Bronchial epithelial cell (primary cell): ENCODE measurements around the gene ABCB8. TPM values are rescaled to one million over a fixed set of nuclear protein-coding genes. Genes with fewer than 3 reads are reported as not detected.

Experiments
- DNase-seq: peaks from one replicate; pipeline ENCODE4 v3.0.0-alpha.2; 2010; ENCODE audit warnings: low read depth
- FAIRE-seq: peaks from 2 replicates; lab custom pipeline; 2011; peaks lifted over from hg19 to GRCh38; lab: Jason Lieb, UNC
- H3K27me3 ChIP-seq: 2 replicates; pipeline ENCODE4 v1.5.1; 2011; ENCODE audit warnings: low read length; ENCODE audit not compliant: control insufficient read depth, insufficient read depth
- H3K36me3 ChIP-seq: 2 replicates; pipeline ENCODE4 v1.5.1; 2011; ENCODE audit warnings: low read length; ENCODE audit not compliant: control insufficient read depth, insufficient read depth
- H3K4me3 ChIP-seq: 2 replicates; pipeline ENCODE4 v1.5.1; 2011; ENCODE audit warnings: mild to moderate bottlenecking, low read depth, low read length, control low read depth
- total RNA-seq: library from RNA; depleted of rRNA; stranded (reverse); fragments of >200 nt; gene quantifications from 2 replicates; pipeline ENCODE4 v1.2.1, GENCODE V29; 2014
- TF ChIP-seq, protein P1 (sequence below): IDR thresholded peaks from 2 replicates; pipeline ENCODE4 v1.5.1; 2011; ENCODE audit warnings: mild to moderate bottlenecking, moderate library complexity, low read length, control low read depth, inconsistent platforms; ENCODE audit not compliant: insufficient read depth, severe bottlenecking

ABCB8 gene
- total RNA-seq, 1 donor from 2014 or later: 20.5 TPM

DNA sequence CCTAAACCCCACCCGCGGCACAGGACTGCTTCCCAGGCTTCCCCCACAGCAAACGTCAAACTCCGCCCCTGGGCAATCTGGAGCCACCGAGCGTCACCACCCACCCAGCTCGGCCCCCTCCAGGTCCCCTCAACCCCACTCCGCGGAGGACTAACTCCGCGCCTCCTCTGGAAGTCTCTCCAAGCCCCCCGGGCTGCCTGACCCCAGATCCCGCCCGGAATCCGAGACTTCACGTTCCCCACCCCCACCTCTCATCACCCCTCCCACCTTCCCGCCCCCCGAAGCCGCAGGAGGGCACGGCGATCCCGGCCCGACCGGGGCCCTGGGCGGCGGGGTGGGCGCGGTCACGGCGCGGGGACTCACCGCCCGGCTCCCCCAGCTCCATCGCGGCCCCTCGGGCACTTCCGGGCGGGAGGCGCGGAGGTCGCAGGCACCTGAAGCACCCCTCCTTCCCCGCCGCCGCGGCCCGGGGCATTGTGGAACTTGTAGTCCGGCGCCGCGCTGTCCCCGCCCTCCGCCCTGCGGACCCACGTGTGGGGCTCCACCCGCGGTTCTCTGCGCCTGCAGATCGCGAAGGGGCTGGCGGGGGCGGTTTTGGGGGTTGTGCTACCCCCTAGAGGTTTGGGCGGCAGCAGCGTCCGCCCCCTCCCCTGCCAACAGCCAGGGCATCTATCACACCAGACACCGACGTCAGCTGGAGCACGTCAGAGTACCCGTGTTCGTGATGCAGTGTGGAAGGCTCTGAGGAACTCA is 55.0 kb downstream of the ABCB8 start, which contains the start of gene TMUB1:
Gene TMUB1, minus strand, starts transcription at position 423 of the 753 bp plus-strand sequence. CDS start 930 bp downstream, outside the sequence.
- TF ChIP-seq, protein P1, sequence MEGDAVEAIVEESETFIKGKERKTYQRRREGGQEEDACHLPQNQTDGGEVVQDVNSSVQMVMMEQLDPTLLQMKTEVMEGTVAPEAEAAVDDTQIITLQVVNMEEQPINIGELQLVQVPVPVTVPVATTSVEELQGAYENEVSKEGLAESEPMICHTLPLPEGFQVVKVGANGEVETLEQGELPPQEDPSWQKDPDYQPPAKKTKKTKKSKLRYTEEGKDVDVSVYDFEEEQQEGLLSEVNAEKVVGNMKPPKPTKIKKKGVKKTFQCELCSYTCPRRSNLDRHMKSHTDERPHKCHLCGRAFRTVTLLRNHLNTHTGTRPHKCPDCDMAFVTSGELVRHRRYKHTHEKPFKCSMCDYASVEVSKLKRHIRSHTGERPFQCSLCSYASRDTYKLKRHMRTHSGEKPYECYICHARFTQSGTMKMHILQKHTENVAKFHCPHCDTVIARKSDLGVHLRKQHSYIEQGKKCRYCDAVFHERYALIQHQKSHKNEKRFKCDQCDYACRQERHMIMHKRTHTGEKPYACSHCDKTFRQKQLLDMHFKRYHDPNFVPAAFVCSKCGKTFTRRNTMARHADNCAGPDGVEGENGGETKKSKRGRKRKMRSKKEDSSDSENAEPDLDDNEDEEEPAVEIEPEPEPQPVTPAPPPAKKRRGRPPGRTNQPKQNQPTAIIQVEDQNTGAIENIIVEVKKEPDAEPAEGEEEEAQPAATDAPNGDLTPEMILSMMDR: no peak
- Histone ChIP-seq H3K4me3 (peak within 1 kb of the TSS; percentile 72), H3K27me3 (no peaks in the 10 kb centered on the region), H3K36me3 (peaks cover 6% of the 10 kb centered on the region)
- FAIRE-seq (no peak), DNase-seq (no peak)

DNA sequence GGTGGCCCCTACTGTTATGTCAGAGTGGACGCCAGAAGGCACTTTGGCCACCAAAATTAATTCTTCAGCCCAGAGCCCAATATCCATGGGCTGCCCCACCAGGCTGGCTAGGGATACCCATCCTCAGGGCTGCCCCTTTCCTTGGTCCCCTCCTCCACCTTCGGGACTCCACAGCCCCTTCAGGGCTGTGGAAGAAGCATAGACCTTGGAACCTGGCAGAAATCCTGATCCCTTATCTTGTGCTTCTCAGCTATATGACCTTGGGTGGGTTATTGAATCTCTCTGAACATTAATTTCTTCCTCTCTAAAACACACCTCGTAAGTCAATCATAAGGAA is 55.5 kb downstream of the ABCB8 start:
- DNase-seq (no peak), FAIRE-seq (no peak)
- TF ChIP-seq, protein P1: no peak
- H3K4me3 ChIP-seq: peak overlapping the region; percentile 72
- no peaks in the 10 kb centered on the region for H3K27me3 ChIP-seq
- H3K36me3 ChIP-seq: peaks cover 5% of the 10 kb centered on the region

DNA sequence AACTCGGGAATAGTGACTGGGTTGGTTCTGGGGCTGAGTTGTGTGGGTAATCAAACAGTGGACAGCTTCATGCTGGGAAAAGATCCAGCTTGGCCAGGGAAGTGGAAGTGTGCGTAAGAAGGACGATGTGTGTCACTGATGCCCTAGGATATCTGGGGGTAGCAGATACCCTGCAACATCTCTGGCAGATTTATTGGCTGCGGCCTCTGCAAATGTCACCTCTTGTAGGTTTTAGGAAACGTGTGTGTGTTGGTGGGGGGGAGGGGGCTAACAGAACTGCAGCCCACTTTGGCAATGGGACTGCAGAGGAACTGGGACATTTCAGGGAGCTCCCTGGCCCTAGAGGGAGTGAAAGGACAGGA is 57.1 kb downstream of the ABCB8 start:
- no peak for DNase-seq
- TF ChIP-seq, protein P1: no peak
- no peak for FAIRE-seq
- Histone ChIP-seq H3K36me3 (peaks cover 2% of the 10 kb centered on the region), H3K4me3 (no peak overlapping the region), H3K27me3 (no peaks in the 10 kb centered on the region)

DNA sequence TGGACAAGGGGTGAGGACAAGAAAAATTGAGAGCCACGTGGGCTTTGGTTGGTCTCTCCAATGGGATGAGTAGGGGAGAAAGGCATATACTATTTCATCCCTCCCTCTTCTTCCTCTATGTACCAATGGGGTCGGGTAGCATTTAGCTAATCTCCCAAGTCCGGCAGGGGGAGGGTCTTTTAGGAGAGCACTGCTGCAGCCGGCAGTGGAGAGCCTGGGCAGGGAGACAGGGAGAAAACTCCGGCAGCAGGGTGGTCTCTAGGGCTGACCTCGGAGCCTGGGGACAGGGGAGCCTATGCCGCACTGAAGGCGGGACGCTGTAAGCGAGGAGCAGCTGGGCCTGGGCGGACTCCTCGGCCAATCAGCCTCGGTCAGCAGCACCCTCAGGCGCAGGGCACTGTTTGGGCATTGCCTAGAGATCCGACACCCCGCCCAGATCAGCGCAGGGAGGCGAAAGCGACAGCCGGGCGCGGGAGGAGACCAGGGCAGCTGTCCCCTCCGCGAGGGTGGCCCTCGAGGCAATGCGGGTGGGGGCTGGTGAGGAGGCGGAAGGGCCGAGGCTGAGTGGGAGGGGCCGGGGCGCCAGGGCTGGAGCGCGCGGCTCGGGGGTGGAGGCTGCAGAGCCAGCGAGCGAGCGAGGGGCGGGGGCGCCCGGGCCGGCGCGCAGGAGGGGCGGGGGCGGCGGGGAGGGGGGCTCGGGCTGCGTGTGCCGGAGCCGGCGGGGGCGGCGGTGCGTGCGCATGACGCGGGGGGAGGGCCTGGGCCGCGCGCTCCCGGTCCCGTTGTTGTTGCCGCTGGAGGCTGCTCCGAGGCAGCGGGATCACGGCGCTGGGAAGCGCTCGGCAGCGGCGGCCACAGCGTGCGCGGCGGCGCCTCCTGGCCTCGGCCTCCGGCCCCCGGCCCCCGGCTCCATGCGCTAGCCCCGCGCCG is 57.7 kb downstream of the ABCB8 start, which contains the start of gene AGAP3:
Gene AGAP3, plus strand, starts transcription at position 785 of the 930 bp plus-strand sequence. CDS start 267 bp downstream, outside the sequence.
- peak within 1 kb of the TSS; percentile 74 for H3K4me3 ChIP-seq
- FAIRE-seq: no peak
- peak; percentile 34 for DNase-seq
- peaks cover 2% of the 10 kb centered on the region for H3K36me3 ChIP-seq
- TF ChIP-seq, protein P1: no peak
- H3K27me3 ChIP-seq: no peaks in the 10 kb centered on the region

DNA sequence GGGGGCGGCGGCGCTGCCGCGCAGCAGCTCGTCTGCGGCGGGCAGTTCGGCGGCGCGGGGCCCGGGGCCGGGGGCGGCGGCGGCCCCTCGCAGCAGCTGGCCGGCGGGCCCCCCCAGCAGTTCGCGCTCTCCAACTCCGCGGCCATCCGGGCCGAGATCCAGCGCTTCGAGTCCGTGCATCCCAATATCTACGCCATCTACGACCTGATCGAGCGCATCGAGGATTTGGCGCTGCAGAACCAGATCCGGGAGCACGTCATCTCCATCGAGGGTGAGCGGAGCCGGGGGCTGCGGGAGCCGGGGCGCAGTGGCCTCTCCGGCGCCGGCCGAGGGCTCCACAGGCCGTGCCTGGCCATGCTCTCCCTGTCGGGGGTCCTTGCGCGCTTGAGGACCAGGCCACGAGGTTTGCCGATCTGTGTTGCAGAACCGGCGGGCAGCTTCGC is 58.6 kb downstream of the ABCB8 start:
- Histone ChIP-seq H3K36me3 (no peaks in the 10 kb centered on the region), H3K27me3 (no peaks in the 10 kb centered on the region), H3K4me3 (peak overlapping the region; percentile 74)
- DNase-seq: no peak
- TF ChIP-seq, protein P1: no peak
- no peak for FAIRE-seq
